Upper lobe of left lung (tissue), 4 donors: Measurements from ENCODE around the gene NOS1AP.

ENCODE experiments used
- CTCF ChIP-seq, 6 experiments: fragments of 450-650 bp in 4 of 6; fragments of 200-600 bp in 2 of 6; sonication (generic) in 2 of 6; IDR thresholded peaks; one replicate each; pipeline ENCODE4 v1.5.1; 2016 to 2019; ENCODE audit warnings: antibody characterized with exemption in 6 of 6
- EP300 ChIP-seq, 4 donors: sonication (generic); formaldehyde crosslinking; IDR thresholded peaks; one replicate each; pipeline ENCODE4 v1.5.1; 2017; ENCODE audit warnings: antibody characterized with exemption in 4 of 4, control low read depth in 2 of 4
- POLR2A ChIP-seq, 4 donors: fragments of 450-650 bp; IDR thresholded peaks; one replicate each; pipeline ENCODE4 v1.5.1; 2016 to 2017; ENCODE audit warnings: antibody characterized with exemption in 4 of 4, mild to moderate bottlenecking in 2 of 4
- POLR2AphosphoS5 ChIP-seq, 2 donors: sonication (generic); formaldehyde crosslinking; IDR thresholded peaks; one replicate each; pipeline ENCODE4 v1.5.1; 2017; ENCODE audit warnings: antibody characterized with exemption in 2 of 2

DNA sequence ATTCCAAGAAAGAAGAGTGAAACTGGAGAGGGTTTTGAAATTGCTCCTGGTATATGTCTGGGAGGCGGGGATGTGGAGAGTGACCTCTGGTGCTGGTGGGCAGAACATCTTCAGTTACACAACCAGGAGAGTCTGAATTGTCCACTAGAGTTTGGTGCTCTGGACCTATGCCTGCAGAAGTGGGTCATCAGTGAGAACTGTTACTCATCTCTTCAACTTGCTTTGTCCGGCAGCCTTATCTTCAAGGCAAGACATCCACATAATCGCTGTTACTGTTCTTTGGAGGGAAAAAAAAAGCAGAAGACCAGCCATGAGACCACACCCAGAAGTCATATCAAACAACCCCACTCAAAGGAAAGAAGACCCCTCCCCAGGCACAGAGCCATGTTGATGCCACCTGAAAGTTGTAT is 327.6 kb downstream of the NOS1AP start:
- TF ChIP-seq CTCF (IDR thresholded peaks at IDR 0.05) (no peak), POLR2AphosphoS5 (IDR thresholded peaks at IDR 0.05) (no peak), POLR2A (IDR thresholded peaks at IDR 0.05) (no peak), EP300 (IDR thresholded peaks at IDR 0.05) (no peak)
